GM12872 (cell line): ENCODE measurements around the gene LDLRAD4.

Experiments
- TF ChIP-seq, protein P1 (sequence below): IDR thresholded peaks from 3 replicates; pipeline ENCODE4 v1.5.1; 2011; ENCODE audit warnings: low read depth, mild to moderate bottlenecking, low read length, moderate library complexity; ENCODE audit not compliant: insufficient read depth

The LDLRAD4 gene

DNA sequence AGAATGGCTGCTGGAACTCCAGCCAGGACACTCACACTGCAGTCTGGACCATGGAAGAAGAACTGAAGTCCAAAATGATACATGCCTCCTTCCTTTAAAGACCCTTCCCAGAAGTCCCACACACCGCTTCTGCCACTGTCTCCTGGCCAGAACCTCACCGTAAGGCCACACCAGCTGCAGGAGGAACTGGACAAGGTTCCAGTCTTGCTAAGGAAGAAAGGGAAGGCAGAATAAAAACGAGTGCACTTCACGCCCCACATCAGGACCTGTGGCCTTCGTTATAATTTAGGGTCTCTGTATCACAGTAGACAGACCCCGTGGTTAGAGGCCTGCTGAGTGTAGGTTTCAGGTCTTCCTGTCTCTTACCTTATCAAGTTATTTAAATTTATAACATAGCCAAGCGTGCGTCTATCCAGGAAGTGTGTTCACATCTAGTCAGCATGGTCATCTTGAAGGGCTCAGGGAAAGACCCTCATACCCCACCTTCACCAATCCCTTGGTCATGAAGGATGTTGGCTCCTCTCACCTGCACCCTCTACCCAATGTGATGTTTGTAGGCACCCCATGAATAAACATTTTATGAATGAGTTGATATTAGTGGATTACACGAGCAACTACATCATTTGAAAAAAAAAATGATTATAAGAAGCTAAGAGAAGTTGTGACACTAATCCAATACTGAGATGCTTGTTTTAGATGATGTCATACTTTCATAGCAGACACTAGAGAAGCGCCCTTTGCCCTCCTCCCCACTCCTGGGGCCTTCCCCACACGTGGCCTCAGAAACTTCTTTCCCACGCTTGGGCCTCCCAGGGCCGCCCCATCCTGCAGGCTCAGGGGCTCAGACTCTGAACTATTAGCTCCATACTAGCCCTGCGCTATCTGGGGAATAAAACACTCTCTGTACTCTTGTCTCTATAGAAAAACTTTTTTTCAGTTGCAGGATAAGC lies 350.2 kb downstream of the LDLRAD4 start:
- TF ChIP-seq, protein P1, sequence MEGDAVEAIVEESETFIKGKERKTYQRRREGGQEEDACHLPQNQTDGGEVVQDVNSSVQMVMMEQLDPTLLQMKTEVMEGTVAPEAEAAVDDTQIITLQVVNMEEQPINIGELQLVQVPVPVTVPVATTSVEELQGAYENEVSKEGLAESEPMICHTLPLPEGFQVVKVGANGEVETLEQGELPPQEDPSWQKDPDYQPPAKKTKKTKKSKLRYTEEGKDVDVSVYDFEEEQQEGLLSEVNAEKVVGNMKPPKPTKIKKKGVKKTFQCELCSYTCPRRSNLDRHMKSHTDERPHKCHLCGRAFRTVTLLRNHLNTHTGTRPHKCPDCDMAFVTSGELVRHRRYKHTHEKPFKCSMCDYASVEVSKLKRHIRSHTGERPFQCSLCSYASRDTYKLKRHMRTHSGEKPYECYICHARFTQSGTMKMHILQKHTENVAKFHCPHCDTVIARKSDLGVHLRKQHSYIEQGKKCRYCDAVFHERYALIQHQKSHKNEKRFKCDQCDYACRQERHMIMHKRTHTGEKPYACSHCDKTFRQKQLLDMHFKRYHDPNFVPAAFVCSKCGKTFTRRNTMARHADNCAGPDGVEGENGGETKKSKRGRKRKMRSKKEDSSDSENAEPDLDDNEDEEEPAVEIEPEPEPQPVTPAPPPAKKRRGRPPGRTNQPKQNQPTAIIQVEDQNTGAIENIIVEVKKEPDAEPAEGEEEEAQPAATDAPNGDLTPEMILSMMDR: no peak

DNA sequence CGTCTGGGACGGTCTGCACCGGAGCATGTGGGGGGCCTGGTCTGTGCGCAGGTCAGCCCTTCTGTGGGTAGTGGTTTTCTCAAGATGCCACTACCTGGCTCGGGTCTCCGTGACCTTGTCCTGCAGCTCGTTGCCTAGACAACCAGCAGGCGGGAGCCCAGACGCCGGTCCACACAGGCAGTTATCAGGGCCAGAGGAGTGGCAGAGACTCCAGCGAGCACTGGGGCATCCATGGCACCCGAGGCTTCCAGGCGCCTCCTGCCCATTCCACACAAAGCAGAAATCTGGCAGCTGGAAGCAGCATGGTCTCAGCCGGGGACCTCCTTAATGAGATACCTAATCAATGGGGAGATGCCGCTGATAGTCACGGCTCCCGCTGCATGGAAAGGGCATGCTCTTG lies 351.7 kb downstream of the LDLRAD4 start:
- TF ChIP-seq, protein P1: no peak

- TF ChIP-seq, protein P1: no peak
Observed at GRCh38 chr18:13570856-13571495, 352.4 kb downstream of the LDLRAD4 start.

DNA sequence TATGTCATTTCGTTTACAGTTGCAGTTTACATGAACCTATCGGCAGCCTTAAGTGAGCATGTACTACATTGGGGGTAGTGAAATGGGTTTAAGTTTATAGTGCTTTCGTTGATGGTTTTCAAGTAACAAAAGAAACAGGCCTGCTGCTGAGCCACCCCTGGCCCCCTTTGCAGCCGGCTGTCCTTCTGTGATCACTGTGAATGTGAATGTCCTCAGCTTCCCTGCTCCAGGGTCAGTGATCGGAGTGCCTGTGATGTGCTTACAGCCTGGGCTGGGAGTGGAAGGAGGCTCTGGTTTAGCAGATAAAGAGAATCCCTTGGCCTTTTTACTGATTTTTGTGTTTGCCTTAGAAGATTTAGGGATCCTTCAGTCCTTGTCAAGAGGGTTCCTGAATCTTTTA lies 353.6 kb downstream of the LDLRAD4 start:
- TF ChIP-seq, protein P1: no peak

- TF ChIP-seq, protein P1: no peak
Observed at GRCh38 chr18:13572721-13573120, 354.2 kb downstream of the LDLRAD4 start.

DNA sequence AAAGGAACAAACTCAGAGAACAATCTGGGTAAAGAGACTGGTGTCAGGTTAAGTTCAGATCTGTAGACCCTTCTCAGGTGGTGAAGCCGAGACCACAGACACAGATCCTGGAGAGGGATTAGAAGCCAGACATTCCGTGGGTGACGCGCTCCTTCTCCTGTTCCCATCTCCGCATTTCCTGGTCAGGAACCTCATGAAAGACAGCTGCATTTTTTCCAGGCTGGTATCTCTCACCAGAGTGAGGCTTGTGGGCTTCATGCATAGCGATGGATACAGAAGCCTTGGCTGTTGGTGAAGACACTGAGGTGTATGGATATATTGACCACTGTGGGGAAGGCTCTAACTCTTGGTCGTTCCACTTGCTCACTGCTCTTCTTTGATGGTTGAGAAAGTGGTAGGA lies 355.2 kb downstream of the LDLRAD4 start:
- TF ChIP-seq, protein P1: no peak

DNA sequence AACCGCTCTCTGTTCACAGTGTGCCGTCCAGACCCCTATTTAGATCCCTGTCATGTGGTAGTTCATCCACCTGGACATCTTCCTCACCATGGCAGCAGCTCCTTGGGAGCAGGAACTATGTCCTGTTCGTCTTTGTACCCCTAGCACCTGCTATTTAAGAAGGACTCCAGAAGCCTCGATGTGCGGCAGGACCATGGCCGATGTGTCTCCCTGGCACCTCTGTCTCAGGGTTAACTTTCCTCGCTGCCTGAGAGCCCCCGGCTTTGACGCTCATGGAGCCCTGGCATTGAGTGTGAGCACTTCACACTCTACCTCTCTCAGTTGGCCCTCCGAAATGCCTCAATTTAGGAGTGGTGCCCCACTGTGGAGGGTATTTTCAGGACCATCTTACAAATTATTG lies 355.8 kb downstream of the LDLRAD4 start:
- TF ChIP-seq, protein P1: no peak
